ENCODE results near the gene SLC40A1. TPM values are rescaled to one million over a fixed set of nuclear protein-coding genes. Genes with fewer than 3 reads are reported as not detected.

Gene SLC40A1
- total and polyA plus RNA-seq, 2 of the 13 experiments (the other 11 are each of a cell fraction or from before 2014, with no cell fraction given): 10.6 to 24.9 TPM

GRCh38 chr2:189559579-189560272 is 20.9 kb downstream of the SLC40A1 start (continued):
- no peak for TF ChIP-seq LRRFIP1 (CRISPR knock-in tag; conservative IDR thresholded peaks at IDR 0.05)
- TF ChIP-seq SMAD9 (CRISPR knock-in tag; IDR thresholded peaks at IDR 0.05): no peak
- no peak for TF ChIP-seq ZNF691 (CRISPR knock-in tag; IDR thresholded peaks at IDR 0.05; ENCODE audit: borderline replicate concordance, low read depth)
- TF ChIP-seq RFX1 (IDR thresholded peaks at IDR 0.05): no peak
- TF ChIP-seq ZNF605 (CRISPR knock-in tag; IDR thresholded peaks at IDR 0.05): no peak
- no peak for TF ChIP-seq FLYWCH1 (CRISPR knock-in tag; IDR thresholded peaks at IDR 0.05)
- TF ChIP-seq ZNF33B (CRISPR knock-in tag; IDR thresholded peaks at IDR 0.05): no peak
- no peak for TF ChIP-seq SMAD3 (CRISPR knock-in tag; IDR thresholded peaks at IDR 0.05)
- no peak for TF ChIP-seq YY1 (IDR thresholded peaks at IDR 0.05; ENCODE audit: insufficient read depth, insufficient replicate concordance, low read depth, low read length)
- no peak for TF ChIP-seq ZNF629 (CRISPR knock-in tag; conservative IDR thresholded peaks at IDR 0.05)
- no peak for TF ChIP-seq SYNCRIP (IDR thresholded peaks at IDR 0.05; ENCODE audit: insufficient read depth, low read depth, low read length)
- no peak for TF ChIP-seq MEIS1 (CRISPR knock-in tag; IDR thresholded peaks at IDR 0.05; ENCODE audit: borderline replicate concordance)
- no peak for TF ChIP-seq STAT5B (CRISPR knock-in tag; IDR thresholded peaks at IDR 0.05)
- no peak for TF ChIP-seq NR3C1 (CRISPR knock-in tag; IDR thresholded peaks at IDR 0.05)
- TF ChIP-seq ZNF282 (IDR thresholded peaks at IDR 0.05; ENCODE audit: partially characterized antibody): no peak
- no peak for TF ChIP-seq TP53 (CRISPR knock-in tag; conservative IDR thresholded peaks at IDR 0.05)
- TF ChIP-seq ZBTB37 (CRISPR knock-in tag; IDR thresholded peaks at IDR 0.05): no peak
- 0 out of 2 replicates have a peak, but pooled peaks have one; percentile 49 for TF ChIP-seq SNAPC2 (CRISPR knock-in tag; IDR thresholded peaks at IDR 0.05)
- TF ChIP-seq ZNF24 (IDR thresholded peaks at IDR 0.05): no peak
- no peak for TF ChIP-seq ZNF562 (CRISPR knock-in tag; IDR thresholded peaks at IDR 0.05; ENCODE audit: borderline replicate concordance)
- no peak for TF ChIP-seq CHD4 (IDR thresholded peaks at IDR 0.05; ENCODE audit: borderline replicate concordance, low read length)
- TF ChIP-seq SMYD3 (CRISPR knock-in tag; IDR thresholded peaks at IDR 0.05): no peak
- TF ChIP-seq NFRKB (IDR thresholded peaks at IDR 0.05): no peak
- TF ChIP-seq THAP11 (CRISPR knock-in tag; IDR thresholded peaks at IDR 0.05): no peak
- no peak for TF ChIP-seq SP1 (IDR thresholded peaks at IDR 0.05)
- TF ChIP-seq SP1 (CRISPR knock-in tag; IDR thresholded peaks at IDR 0.05): no peak
- no peak for TF ChIP-seq PAX8 (CRISPR knock-in tag; IDR thresholded peaks at IDR 0.05; ENCODE audit: borderline replicate concordance)
